HUDEP-2 (cell line): ENCODE measurements around the gene MT3.
"Not testable (repeated sequence)": the region's sequence is repeated elsewhere in the genome, so short reads cannot be mapped to it uniquely, and the experiment has no call there.

Source experiments
- DNase-seq, 76 experiments: peaks; one replicate each; lab custom pipeline; 2025; ENCODE audit not compliant: unreplicated experiment in 76 of 76; lab: John Stamatoyannopoulos, UW

Gene MT3

DNA sequence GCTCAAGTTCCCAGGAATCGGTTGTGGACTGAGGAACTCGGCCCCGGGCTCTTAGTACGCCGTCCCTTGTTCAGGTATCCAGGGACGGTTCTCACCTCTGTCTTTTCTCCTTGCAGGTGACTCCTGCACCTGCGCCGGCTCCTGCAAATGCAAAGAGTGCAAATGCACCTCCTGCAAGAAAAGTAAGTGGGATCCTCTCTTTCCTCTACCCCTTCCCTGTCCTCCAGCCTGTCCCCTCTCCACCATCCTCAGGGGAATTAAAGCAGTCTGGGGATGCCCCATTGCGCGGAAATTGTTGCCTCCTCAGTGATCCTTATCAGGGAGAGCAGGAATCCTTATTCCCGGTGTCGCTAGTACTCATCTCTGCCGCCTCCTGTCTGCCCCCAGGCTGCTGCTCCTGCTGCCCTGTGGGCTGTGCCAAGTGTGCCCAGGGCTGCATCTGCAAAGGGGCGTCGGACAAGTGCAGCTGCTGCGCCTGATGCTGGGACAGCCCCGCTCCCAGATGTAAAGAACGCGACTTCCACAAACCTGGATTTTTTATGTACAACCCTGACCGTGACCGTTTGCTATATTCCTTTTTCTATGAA, 19.6 kb downstream of the MT3 start:
- DNase-seq: peak in 1 of 76 experiments; percentile 3

DNA sequence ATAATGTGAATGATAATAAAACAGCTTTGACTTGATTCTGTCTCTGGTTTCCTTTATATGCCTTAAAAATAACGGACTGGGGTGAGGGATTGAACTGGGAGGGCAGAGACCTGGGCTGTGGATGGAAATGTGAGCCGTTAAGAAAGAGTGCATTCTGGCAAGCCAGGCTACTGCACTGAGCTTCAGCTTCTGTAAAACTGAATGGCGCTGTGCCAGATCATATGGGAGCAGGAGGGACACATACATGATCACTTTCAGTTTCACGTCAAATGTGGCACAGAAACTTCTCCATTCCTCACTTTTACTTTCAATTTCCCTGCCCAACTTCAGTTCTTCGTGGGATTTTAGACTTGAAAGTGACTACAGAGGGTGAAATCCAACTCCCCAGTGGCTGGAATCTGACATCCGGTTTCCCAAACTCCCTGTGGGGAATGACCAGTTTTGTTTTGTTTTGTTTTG, 20.2 kb downstream of the MT3 start:
- DNase-seq: peak in 61 of 76 experiments; percentile 10 to 66 (median 40)

DNA sequence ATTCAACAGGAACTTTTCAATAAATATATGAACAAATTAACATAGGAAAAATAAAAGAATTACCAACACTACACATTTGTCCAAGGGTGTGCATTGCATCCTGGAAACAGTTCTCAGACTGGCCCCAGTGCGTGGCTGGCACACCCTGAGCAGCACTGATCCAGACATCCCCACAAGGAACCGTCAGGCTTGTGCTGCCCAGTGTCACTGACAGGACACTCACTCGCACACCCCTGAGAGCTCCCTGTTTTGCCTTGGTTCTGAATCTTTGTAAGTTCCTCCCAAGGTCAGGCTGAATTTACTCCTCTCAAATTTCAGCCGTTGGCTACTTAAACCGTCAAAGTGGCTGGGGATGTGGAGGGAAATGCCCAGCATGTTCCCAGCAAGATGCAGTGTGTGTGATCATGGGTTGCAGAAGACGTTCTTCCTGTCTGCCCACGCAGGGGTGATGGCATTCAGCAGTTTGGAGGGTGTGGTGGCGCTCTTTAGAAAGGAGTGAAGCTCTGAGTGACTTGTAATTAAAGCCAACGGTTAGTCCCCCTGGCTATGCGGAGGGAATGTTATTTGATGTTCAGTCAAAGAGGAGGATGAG, 20.8 kb downstream of the MT3 start:
- DNase-seq: peak in 24 of 76 experiments; percentile 2 to 59 (median 20)

- DNase-seq: no peak
Measured at GRCh38 chr16:56610609-56611111, 21.3 kb downstream of the MT3 start.

DNA sequence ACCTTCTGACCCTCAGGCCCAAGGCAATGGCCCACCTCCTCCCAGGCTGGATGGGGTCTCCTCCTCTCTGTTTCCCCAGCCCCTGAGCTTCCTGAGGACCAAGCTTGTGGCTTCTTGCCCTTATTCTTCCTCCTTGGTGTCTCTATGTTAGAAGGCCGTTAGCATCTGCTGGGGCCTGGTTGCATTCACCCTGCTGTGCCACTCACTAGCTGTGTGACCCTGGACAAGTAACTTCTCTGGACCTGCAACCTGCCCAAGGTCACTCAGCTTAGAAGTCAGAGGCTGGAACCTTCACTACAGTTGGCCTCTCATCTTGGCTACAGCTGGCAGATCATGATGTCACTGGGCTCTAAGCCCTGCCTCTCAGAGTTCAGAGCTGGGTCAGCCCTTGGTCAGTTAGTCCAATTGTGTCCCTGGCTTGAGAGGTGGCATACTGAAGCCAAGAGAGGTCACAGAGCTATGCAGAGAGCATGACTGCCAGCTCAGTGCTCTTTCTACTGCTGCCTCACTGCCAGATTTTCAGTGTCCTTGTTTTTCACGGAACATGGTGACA, 22.0 kb downstream of the MT3 start:
- no peak for DNase-seq

- no peak for DNase-seq
Measured at GRCh38 chr16:56613706-56614105, 24.4 kb downstream of the MT3 start.

DNA sequence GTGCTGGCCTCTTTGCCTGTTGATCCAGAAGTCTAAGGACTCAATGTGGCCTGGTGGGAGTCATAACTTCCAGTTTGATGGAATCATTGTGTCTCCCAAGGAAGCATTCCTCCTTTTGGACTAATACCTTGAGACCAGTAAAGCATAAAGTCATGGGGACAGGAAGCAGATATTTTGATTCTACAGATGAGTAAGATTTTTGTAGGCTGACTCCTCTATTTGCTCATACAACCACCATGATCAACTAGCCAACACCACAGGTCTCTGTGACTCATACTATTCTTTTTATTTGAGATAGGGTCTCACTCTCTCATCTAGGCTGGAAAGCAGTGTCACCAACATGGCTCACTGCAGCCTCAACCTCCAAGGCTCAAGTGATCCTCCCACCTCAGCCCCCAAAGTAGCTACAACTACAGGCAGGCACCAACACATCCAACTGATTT, 25.2 kb downstream of the MT3 start:
- no peak for DNase-seq

- no peak for DNase-seq
Measured at GRCh38 chr16:56615353-56615752, 26.0 kb downstream of the MT3 start.

DNA sequence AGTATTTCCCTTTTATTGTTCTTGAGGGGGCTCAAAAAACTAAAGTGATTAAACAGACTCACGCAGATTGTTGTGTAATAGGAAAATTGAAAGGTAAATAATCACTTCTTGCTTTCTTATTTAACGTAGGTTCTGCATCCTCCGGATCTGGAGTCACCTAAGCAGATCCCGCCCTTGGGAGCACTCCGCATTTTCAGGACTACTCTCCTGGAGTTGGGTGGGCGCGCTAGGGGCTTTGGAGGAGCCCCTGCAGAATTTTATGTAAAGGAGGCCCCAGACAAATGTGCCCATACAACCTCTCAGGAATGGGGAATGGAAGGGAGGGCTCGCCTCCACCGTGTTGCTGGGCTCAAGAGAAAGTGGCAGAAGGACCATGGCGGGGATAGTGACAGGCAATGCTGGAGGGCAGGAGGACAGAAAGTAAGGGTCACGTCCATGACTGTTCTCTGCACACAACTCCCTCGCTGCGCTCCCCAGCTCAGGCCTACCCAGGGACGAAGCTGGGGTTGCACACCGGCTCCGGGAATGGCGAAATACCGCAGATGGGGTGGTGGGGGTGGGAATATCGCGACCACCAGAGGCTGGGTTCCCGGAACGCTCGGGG, 27.4 kb downstream of the MT3 start:
- no peak for DNase-seq

DNA sequence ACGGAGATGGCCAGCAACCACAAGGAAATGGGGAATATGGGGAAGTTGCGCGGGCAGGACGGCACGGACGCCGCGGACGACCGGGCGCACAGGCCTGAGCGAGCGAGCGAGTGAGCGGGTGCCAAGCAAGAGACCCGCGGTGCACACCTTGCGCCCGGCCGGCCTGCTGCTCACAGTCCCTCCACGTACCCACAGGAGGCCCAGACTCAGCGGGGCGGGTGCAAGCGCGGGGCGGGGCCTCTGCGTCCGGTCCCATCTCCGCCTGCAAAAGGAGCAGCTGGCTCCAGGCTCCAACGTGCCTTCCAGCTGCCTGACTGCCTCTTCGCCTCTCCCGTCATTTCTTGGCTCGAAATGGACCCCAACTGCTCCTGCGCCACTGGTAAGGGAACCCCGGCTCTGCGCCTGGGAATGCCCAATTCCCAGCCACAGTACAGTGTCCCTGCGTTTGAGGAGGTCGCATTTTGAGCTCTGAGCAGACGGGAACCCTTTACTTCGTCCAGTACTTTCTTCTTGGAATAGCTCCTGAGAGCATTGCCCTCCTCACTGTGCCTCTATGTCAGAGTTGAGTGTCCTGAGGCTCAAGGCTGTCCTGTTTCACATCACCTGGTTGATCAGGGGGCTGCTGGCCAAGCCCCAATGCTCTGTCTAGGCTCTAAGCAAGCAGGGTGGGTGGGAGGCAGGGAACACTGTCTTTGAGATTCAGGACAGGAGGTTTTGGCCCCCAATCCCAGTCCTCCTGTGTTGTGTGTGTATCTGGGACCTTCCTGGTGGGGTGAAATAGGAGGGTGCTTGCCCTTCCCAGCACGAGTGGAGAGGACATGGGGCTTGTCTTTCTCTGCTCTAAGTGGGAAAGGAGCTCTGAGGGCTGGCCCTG, 28.1 kb downstream of the MT3 start:
- no peak for DNase-seq

- DNase-seq: no peak
Measured at GRCh38 chr16:56618138-56618537, 28.8 kb downstream of the MT3 start.

GRCh38 chr16:56620339-56620897, 31.1 kb downstream of the MT3 start:
- DNase-seq: no peak

DNA sequence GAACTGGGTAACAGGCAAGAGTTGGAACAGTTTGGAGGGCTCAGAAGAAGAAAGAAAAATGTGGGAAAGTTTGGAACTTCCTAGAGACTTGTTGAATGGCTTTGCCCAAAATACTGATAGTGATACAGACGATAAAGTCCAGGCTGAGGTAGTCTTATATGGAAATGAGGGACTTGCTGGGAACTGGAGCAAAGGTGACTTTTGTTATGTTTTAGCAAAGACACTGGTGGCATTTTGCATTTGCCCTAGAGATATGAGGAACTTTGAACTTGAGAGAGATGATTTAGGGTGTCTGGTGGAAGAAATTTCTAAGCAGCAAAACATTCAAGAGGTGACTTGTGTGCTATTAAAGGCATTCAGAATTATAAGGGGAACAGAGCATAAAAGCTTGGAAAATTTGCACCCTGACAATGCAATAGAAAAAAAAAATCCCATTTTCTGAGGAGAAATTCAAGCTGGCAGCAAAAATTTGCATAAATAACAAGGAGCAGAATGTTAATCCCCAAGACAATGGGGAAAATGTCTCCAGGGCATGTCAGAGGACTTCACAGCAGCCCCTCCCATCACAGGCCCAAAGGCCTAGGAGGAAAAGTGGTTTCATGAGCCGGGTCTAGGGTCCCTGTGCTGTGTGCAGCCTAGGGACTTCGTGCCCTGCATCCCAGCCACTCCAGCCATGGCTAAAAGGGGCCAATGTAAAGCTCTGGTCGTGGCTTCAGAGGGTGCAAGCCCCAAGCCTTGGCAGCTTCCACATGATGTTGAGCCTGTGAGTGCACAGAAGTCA, 32.5 kb downstream of the MT3 start:
- DNase-seq: not testable (repeated sequence)

DNA sequence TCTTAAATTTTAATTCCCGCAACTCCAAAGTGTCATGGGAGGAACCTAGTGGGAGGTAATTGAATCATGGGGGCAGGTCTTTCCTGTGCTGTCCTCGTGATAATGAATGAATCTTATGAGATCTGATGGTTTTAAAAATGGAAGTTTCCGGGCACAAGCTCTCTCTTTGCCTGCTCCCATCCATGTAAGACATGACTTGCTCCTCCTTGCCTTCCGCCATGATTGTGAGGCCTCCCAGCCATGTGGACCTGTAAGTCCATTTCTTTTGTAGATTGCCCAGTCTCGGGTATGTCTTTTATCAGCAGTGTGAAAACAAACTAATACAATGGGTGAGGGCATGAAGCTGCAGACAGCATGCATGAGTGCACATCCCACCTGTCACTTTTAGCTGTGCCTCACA, 33.9 kb downstream of the MT3 start:
- not testable (repeated sequence) for DNase-seq

DNA sequence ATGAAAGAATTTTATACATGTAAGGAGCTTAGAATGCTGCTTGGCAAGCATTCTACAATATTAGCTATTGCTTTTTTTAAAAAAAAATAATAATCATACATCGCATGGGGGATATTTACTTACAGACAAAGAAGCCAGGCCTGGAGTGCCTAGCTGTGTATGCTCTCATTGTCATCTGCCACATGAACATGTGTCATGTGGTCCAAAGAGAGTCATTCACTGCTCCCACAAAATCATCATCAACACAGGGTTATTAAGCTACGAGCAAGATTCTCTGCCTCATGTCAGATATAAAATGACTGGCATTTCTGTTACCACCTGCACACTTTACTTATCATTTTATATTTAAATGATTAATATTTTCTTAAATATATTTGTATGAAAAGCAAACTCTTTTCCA, 34.3 kb downstream of the MT3 start:
- DNase-seq: no peak

GRCh38 chr16:56625140-56625942, 36.0 kb downstream of the MT3 start, which contains the start of gene MT1E:
MT1E (plus strand) TSS chr16:56625781; CDS start chr16:56625852, 71 bp downstream.
- peak in 4 of 76 experiments; percentile 13 to 40 (median 20) for DNase-seq

GRCh38 chr16:56625943-56626654, 36.8 kb downstream of the MT3 start:
- no peak for DNase-seq

GRCh38 chr16:56626685-56627084, 37.4 kb downstream of the MT3 start:
- no peak for DNase-seq
